LNCaP clone FGC (cell line): ENCODE results near the gene TRIM31.

Source experiments
- DNase-seq: peaks from one replicate; pipeline ENCODE4 v3.0.0-alpha.2; 2011; ENCODE audit warnings: low read depth
- H3K4me3 ChIP-seq: 2 replicates; pipeline ENCODE4 v1.5.1; 2011; ENCODE audit warnings: mild to moderate bottlenecking, low read depth, low read length, control low read depth
- CTCF ChIP-seq: IDR thresholded peaks from 2 replicates; pipeline ENCODE4 v1.5.1; 2012; ENCODE audit warnings: mild to moderate bottlenecking; ENCODE audit not compliant: control insufficient read depth, insufficient read depth; ENCODE audit errors: extremely low read depth

The TRIM31 gene

GRCh38 chr6:30113003-30113759, at the start of gene TRIM31:
Gene TRIM31 (minus strand): TSS chr6:30113090. CDS start chr6:30112805, 285 bp downstream.
- TF ChIP-seq CTCF: no peak
- H3K4me3 ChIP-seq: no peak within 1 kb of the TSS
- no peak for DNase-seq

GRCh38 chr6:30162265-30163089, 49.6 kb upstream of the TRIM31 start:
- no peak for DNase-seq
- no peak overlapping the region for H3K4me3 ChIP-seq
- no peak for TF ChIP-seq CTCF

- DNase-seq: no peak
- TF ChIP-seq CTCF: no peak
- H3K4me3 ChIP-seq: no peak within 1 kb of the TSS
Measured at GRCh38 chr6:30160785-30161531, 48.1 kb upstream of the TRIM31 start, which contains the start of gene TRIM10. Gene TRIM10 (minus strand): TSS chr6:30161211. CDS start chr6:30160858, 353 bp downstream.

GRCh38 chr6:30160008-30160784, 47.3 kb upstream of the TRIM31 start:
- H3K4me3 ChIP-seq: no peak overlapping the region
- no peak for TF ChIP-seq CTCF
- no peak for DNase-seq

GRCh38 chr6:30158475-30159040, 45.7 kb upstream of the TRIM31 start:
- TF ChIP-seq CTCF: no peak
- H3K4me3 ChIP-seq: no peak overlapping the region
- DNase-seq: no peak

- H3K4me3 ChIP-seq: no peak overlapping the region
- no peak for DNase-seq
- no peak for TF ChIP-seq CTCF
Measured at GRCh38 chr6:30157999-30158398, 45.1 kb upstream of the TRIM31 start.
